ENCODE measurements around the gene ILF2. TPM values are rescaled to one million over a fixed set of nuclear protein-coding genes. Genes with fewer than 3 reads are reported as not detected.

The ILF2 gene
- total RNA-seq, 3 donors from 2014 or later (not counting 1 experiment from before 2014, with no cell fraction given): 97.6 to 134 (median 110) TPM

DNA sequence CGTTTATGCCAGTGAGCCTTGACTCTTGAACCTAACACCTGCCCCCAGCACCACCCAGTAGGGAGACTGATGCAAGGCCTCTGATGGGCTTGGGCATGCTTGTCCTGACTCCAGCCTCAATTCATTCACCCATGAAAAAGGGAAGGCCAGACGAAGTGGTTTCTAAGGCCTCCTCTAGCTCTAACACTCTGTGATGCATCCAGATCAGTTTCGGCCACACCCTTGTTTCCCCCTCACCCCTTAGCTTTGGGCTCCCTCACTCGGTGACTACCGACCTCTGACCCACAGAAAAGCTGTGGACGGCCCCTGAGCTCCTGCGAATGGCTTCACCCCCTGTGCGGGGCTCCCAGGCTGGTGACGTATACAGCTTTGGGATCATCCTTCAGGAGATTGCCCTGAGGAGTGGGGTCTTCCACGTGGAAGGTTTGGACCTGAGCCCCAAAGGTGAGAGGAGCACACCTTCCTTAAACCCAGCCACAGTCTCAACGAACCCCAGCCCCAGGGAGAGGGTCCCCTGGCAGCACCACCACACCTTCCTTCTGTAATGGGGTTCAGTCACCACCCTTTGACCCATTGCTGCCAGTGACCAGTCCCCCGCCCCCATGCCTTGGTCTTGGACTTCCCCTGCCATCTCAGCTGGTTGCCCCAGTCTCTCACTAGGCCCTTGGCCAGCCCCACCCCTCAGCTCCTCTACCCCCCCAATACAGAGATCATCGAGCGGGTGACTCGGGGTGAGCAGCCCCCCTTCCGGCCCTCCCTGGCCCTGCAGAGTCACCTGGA is 16.7 kb upstream of the ILF2 start:
- Mint-ChIP-seq H3K4me3 (no peak overlapping the region), H3K27ac (no peak overlapping the region), H3K9me3 (no peaks in the 10 kb centered on the region), H3K27me3 (ENCODE audit: low read depth in 2 of 2) (peaks cover 10 to 14% of the 10 kb centered on the region in 2 donors), H3K4me1 (peaks cover 0 to 9% of the 10 kb centered on the region in 2 donors), H3K36me3 (no peaks in the 10 kb centered on the region)
- Histone ChIP-seq H3K27ac (ENCODE audit: low read length) (no peak overlapping the region), H3K27me3 (ENCODE audit: control insufficient read depth, insufficient read depth, low read length) (no peaks in the 10 kb centered on the region), H3K4me3 (ENCODE audit: low read length) (no peak overlapping the region), H3K36me3 (ENCODE audit: control insufficient read depth, insufficient read depth, low read length) (no peaks in the 10 kb centered on the region), H3K4me1 (ENCODE audit: control insufficient read depth, insufficient read depth, low read length) (no peaks in the 10 kb centered on the region), H3K9me3 (ENCODE audit: control insufficient read depth, insufficient read depth, low read length) (no peaks in the 10 kb centered on the region)
- ATAC-seq (no peak), DNase-seq (no peak)
- 85% methylated on average over 16 of the region's 16 CpGs for WGBS (ENCODE audit: insufficient coverage)
- TF ChIP-seq, protein P1, sequence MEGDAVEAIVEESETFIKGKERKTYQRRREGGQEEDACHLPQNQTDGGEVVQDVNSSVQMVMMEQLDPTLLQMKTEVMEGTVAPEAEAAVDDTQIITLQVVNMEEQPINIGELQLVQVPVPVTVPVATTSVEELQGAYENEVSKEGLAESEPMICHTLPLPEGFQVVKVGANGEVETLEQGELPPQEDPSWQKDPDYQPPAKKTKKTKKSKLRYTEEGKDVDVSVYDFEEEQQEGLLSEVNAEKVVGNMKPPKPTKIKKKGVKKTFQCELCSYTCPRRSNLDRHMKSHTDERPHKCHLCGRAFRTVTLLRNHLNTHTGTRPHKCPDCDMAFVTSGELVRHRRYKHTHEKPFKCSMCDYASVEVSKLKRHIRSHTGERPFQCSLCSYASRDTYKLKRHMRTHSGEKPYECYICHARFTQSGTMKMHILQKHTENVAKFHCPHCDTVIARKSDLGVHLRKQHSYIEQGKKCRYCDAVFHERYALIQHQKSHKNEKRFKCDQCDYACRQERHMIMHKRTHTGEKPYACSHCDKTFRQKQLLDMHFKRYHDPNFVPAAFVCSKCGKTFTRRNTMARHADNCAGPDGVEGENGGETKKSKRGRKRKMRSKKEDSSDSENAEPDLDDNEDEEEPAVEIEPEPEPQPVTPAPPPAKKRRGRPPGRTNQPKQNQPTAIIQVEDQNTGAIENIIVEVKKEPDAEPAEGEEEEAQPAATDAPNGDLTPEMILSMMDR (IDR thresholded peaks at IDR 0.05): no peak
- intact Hi-C loops (cut with micrococcal nuclease): no loop called here

DNA sequence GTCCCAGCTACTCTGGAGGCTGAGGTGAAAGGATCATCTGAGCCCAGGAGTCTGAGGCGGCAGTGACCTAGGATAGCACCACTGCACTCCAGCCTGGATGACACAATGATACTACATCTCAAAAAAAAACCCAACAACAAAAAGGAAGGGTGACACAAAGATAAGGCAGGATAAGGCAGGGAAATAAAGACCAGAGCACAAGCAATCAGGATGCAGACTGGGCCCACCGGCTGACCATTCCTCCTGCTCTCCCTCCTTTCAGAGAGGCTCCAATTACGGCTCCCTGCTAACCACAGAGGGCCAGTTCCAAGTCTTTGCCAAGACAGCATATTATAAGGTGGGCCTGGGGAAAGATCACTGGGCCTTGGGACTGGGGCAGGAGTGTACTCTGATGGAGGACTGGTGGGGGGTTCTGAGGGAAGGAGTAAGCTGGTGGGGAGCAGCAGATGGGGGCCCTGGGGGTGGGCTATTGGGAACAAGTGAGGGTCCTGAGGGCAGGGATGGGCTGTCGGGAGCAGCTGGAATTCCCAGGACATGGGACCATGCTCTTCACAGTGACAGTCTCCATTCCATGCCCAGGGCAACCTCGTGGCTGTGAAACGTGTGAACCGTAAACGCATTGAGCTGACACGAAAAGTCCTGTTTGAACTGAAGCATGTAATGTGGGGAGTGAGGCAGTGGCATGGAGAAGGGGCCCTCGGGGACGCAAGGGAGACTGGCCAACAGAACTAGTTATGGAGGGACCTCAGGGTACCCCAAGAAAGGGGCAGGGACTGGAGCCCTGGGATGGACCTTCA is 14.9 kb upstream of the ILF2 start:
- H3K9me3 ChIP-seq (ENCODE audit: control insufficient read depth, insufficient read depth, low read length): no peaks in the 10 kb centered on the region
- intact Hi-C loops (cut with micrococcal nuclease): no loop called here
- Mint-ChIP-seq H3K4me1 (peaks cover 0 to 9% of the 10 kb centered on the region in 2 donors), H3K27me3 (ENCODE audit: low read depth in 2 of 2) (peaks cover 20 to 26% of the 10 kb centered on the region in 2 donors), H3K27ac (no peak overlapping the region), H3K4me3 (no peak overlapping the region), H3K36me3 (no peaks in the 10 kb centered on the region), H3K9me3 (no peaks in the 10 kb centered on the region)
- peaks cover 6% of the 10 kb centered on the region for H3K27me3 ChIP-seq (ENCODE audit: control insufficient read depth, insufficient read depth, low read length)
- no peak overlapping the region for H3K4me3 ChIP-seq (ENCODE audit: low read length)
- H3K27ac ChIP-seq (ENCODE audit: low read length): no peak overlapping the region
- TF ChIP-seq, protein P1 (IDR thresholded peaks at IDR 0.05): no peak
- DNase-seq: no peak
- H3K36me3 ChIP-seq (ENCODE audit: control insufficient read depth, insufficient read depth, low read length): no peaks in the 10 kb centered on the region
- ATAC-seq: no peak
- whole genome bisulfite sequencing (ENCODE audit: insufficient coverage): 78% methylated on average over 11 of the region's 11 CpGs
- no peaks in the 10 kb centered on the region for H3K4me1 ChIP-seq (ENCODE audit: control insufficient read depth, insufficient read depth, low read length)

DNA sequence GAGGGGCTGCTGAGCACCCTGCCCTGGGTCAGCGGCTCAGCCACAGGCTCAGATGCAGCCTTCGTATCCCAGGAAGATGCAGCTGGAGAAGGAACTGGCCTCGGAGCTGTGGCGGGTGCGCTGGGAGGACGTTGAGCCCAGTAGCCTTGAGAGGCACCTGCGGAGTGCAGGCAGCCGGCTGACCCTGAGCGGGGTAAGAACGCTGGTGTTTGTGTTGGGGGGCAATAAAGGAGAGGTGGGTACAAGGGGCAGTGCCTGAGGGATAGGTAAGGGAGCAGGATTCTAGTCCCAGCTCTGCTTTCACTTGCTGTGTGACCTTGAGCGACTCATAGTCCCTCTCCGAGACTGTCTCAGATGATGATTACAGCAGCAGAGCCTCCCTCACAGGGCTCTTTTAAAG is 14.1 kb upstream of the ILF2 start:
- WGBS (ENCODE audit: insufficient coverage): 95% methylated on average over 10 of the region's 12 CpGs

More for the DNA sequence above, 14.1 kb upstream of the ILF2 start:
- DNase-seq: no peak
- peaks cover 2 to 16% of the 10 kb centered on the region in 2 donors for H3K4me1 Mint-ChIP-seq
- no peak for ATAC-seq
- H3K9me3 ChIP-seq (ENCODE audit: control insufficient read depth, insufficient read depth, low read length): no peaks in the 10 kb centered on the region
- no peak overlapping the region for H3K4me3 ChIP-seq (ENCODE audit: low read length)
- TF ChIP-seq, protein P1 (IDR thresholded peaks at IDR 0.05): no peak
- H3K4me1 ChIP-seq (ENCODE audit: control insufficient read depth, insufficient read depth, low read length): no peaks in the 10 kb centered on the region
- peaks cover 6% of the 10 kb centered on the region for H3K27me3 ChIP-seq (ENCODE audit: control insufficient read depth, insufficient read depth, low read length)
- H3K4me3 Mint-ChIP-seq: no peak overlapping the region
- no peaks in the 10 kb centered on the region for H3K9me3 Mint-ChIP-seq
- H3K27me3 Mint-ChIP-seq (ENCODE audit: low read depth in 2 of 2): peaks cover 28 to 35% of the 10 kb centered on the region in 2 donors
- no peak overlapping the region for H3K27ac ChIP-seq (ENCODE audit: low read length)
- intact Hi-C loops (cut with micrococcal nuclease): no loop called here
- H3K36me3 ChIP-seq (ENCODE audit: control insufficient read depth, insufficient read depth, low read length): no peaks in the 10 kb centered on the region
- no peaks in the 10 kb centered on the region for H3K36me3 Mint-ChIP-seq
- no peak overlapping the region for H3K27ac Mint-ChIP-seq

Measured in natural killer cell (primary cell).